ENCODE data around the gene C2orf49. TPM values are rescaled to one million over a fixed set of nuclear protein-coding genes. Genes with fewer than 3 reads are reported as not detected.

The C2orf49 gene
- total and polyA plus RNA-seq, 9 of the 15 experiments (the other 6 are each of a cell fraction or from before 2014, with no cell fraction given): 17.9 to 38.2 (median 25.6) TPM

- WGBS (ENCODE audit: insufficient coverage, low coverage, missing lambda C conversion rate): 88% methylated on average over 7 of the region's 7 CpGs
- Histone ChIP-seq H3K27me3 (ENCODE audit: control insufficient read depth in 2 of 2, insufficient read depth in 2 of 2, low read length in 2 of 2) (no peaks in the 10 kb centered on the region), H3K4me1 (replicated peaks in 1 of 2; ENCODE audit: control insufficient read depth in 2 of 2, insufficient read depth in 2 of 2, low read length in 2 of 2) (peaks cover 19 to 28% of the 10 kb centered on the region in 2 experiments; a peak in 4 of 5 replicates), H3K79me2 (ENCODE audit: control insufficient read depth, insufficient read depth, low read length) (peaks cover 75% of the 10 kb centered on the region), H3K9ac (ENCODE audit: insufficient read depth in 1 of 2, low read depth in 2 of 2, low read length in 2 of 2) (peak overlapping the region in 1 of 2 experiments; percentile 54; a peak in 1 of 4 replicates), H2AFZ (ENCODE audit: low read depth, low read length) (no peak overlapping the region), H3K9me1 (ENCODE audit: control insufficient read depth, insufficient read depth, low read length) (no peaks in the 10 kb centered on the region), H3K4me3 (no peak overlapping the region), H3K9me3 (replicated peaks; ENCODE audit: control insufficient read depth, insufficient read depth, low read depth, low read length) (no peaks in the 10 kb centered on the region), H3K4me2 (ENCODE audit: insufficient read depth, low read length) (no peak overlapping the region), H4K20me1 (replicated peaks; ENCODE audit: control insufficient read depth, insufficient read depth, low read length) (no peaks in the 10 kb centered on the region), H3K27ac (ENCODE audit: extremely low read depth, low read depth, low read length) (no peak overlapping the region), H3K36me3 (ENCODE audit: control insufficient read depth, insufficient read depth, low read length) (peaks cover 18% of the 10 kb centered on the region)
- POLR2A ChIA-PET: interaction anchor here (1.4 kb wide), 2 partner anchors 17 to 115 kb away, joined by 4 to 7 read pairs; no protein-coding TSS in a partner anchor
- DNase-seq (ENCODE audit: extremely low read depth in 1 of 4, low spot score in 3 of 4): no peak
- ATAC-seq: no peak
- no peak for FAIRE-seq
- intact Hi-C loops (cut with micrococcal nuclease) (no loop called here), in situ Hi-C loops (cut with MboI) (no loop called here)
- no TSS peak for BruUV-seq (replicated peaks)
- CTCF ChIA-PET (ENCODE audit: low intra/inter-chr PET ratio): no interaction called here
- TF ChIP-seq ZBTB34 (CRISPR knock-in tag; IDR thresholded peaks at IDR 0.05) (no peak), ZNF354B (CRISPR knock-in tag; IDR thresholded peaks at IDR 0.05) (no peak)
Observed at GRCh38 chr2:105395691-105396090, 58.4 kb downstream of the C2orf49 start.

Measured in K562 (cell line).